ENCODE data around the gene INTS2. TPM values are rescaled to one million over a fixed set of nuclear protein-coding genes. Genes with fewer than 3 reads are reported as not detected.

Gene INTS2
- total RNA-seq, 1 experiment from 2014 or later, result 17.5 TPM

DNA sequence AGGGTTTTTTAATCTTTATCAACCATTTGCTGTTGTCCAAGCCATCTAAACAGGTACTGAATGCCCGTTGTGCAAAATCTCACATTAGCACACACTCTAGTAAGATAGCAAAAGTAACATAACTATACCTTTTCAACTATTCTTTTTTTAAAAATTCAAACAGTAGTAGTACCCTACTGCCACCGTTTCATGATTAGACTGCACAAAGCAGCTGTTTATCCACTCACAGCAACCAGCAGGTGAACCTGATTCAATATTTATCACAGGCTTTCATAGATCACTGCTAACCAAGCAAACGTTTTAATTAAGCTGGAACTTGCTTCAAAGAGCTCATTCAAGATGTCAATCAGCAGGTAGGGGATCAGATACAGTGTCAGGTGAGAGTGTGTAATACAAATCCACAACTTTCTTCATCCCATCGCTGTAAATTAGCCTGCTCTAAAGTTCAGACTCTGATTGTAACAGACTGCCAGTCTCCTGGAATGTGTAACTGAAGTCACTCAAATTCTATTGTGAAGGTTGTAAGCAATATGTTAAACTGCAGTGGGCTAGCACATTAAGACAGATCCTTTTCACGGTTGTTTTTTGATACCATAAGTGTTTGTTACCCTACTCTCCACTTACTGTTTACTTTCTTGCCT lies 111.8 kb downstream of the INTS2 start:
- Histone ChIP-seq H2AFZ (no peak overlapping the region), H4K20me1 (ENCODE audit: insufficient read depth) (no peaks in the 10 kb centered on the region), H3K9me2 (ENCODE audit: insufficient read depth) (no peaks in the 10 kb centered on the region), H3K27ac (no peak overlapping the region), H3K4me2 (no peak overlapping the region), H3K27me3 (ENCODE audit: insufficient read depth, low read depth) (no peaks in the 10 kb centered on the region), H3K9me3 (ENCODE audit: insufficient read depth, low read depth) (no peaks in the 10 kb centered on the region), H3F3A (ENCODE audit: insufficient read depth, low read depth) (0 out of 2 replicates have a peak, but pooled peaks cover 3% of the 10 kb centered on the region), H3K4me1 (replicated peaks; ENCODE audit: insufficient read depth) (no peaks in the 10 kb centered on the region), H3K36me3 (ENCODE audit: low read depth) (no peaks in the 10 kb centered on the region; the same call in 1 of the 2 replicates), H3K4me3 (no peak overlapping the region), H3K79me2 (ENCODE audit: low read depth) (no peaks in the 10 kb centered on the region)
- TF ChIP-seq EZH2 (IDR thresholded peaks at IDR 0.05; ENCODE audit: low read depth), result no peak
- TF ChIP-seq, protein P1, sequence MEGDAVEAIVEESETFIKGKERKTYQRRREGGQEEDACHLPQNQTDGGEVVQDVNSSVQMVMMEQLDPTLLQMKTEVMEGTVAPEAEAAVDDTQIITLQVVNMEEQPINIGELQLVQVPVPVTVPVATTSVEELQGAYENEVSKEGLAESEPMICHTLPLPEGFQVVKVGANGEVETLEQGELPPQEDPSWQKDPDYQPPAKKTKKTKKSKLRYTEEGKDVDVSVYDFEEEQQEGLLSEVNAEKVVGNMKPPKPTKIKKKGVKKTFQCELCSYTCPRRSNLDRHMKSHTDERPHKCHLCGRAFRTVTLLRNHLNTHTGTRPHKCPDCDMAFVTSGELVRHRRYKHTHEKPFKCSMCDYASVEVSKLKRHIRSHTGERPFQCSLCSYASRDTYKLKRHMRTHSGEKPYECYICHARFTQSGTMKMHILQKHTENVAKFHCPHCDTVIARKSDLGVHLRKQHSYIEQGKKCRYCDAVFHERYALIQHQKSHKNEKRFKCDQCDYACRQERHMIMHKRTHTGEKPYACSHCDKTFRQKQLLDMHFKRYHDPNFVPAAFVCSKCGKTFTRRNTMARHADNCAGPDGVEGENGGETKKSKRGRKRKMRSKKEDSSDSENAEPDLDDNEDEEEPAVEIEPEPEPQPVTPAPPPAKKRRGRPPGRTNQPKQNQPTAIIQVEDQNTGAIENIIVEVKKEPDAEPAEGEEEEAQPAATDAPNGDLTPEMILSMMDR (conservative IDR thresholded peaks at IDR 0.05), result no peak
- no TSS peak for BruUV-seq (replicated peaks)
- CTCF ChIA-PET, result interaction anchor here (0.6 kb wide), 1 partner anchor 48 kb away, joined by 4 read pairs; the partner anchor contains the start of gene BRIP1
- POLR2A ChIA-PET (ENCODE audit: unreplicated experiment), result interaction anchor here (0.5 kb wide), 1 partner anchor 11 kb away, joined by 5 read pairs; no protein-coding TSS in a partner anchor
- intact Hi-C loops (cut with micrococcal nuclease; ENCODE audit: unreplicated experiment), result no loop called here
- no peak for DNase-seq

Other genes with a start within 250 kb of the INTS2 start
- 14.4 and 16.0 TPM in 2 replicates for gene BRIP1, start 64.5 kb downstream of the INTS2 start, total RNA-seq (2021)
- gene MED13, start 137.3 kb upstream of the INTS2 start, total RNA-seq (2021), result 45.8 and 49.4 TPM in 2 replicates

All from PC-9 (cell line).